ENCODE results near the gene PLCB4.

Gene PLCB4

DNA sequence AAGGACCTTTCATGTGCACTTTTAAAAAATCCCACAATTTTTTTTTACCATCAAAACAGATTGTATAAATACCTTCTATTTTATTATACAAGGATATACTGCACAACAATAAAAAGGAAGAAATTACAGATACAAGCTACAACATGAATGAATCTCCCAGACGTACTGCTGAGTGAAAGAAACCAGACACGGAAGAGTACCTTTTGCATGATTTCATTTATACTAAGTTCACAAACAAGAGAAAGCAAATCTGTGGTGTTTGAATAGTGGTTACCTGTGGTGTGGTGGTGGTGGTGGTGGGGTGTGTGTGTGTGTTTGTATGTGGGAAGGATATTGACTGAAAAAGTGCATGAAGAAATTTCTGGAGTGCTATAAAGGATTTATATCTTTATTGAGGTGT, 6.8 kb upstream of the PLCB4 start:
- DNase-seq: no peak

DNA sequence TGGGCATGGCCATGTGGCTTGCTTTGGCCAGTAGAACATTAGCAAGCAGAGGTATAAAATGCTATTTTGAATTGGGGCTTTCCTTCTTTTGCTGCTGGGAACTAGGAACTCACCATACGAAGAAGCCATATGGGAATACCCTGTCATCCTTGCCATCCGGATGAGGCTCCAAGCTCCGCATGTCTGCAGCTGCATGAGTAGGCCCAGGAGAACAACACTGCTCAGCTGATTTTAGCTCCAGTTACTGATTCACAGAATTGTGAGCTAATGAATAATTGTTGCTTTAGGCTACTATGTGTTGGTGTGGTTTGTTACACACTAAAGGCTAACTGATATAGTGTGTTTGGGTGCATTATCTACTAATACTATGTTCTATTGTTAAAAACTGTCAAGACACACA, 2.7 kb upstream of the PLCB4 start:
- DNase-seq: no peak

DNA sequence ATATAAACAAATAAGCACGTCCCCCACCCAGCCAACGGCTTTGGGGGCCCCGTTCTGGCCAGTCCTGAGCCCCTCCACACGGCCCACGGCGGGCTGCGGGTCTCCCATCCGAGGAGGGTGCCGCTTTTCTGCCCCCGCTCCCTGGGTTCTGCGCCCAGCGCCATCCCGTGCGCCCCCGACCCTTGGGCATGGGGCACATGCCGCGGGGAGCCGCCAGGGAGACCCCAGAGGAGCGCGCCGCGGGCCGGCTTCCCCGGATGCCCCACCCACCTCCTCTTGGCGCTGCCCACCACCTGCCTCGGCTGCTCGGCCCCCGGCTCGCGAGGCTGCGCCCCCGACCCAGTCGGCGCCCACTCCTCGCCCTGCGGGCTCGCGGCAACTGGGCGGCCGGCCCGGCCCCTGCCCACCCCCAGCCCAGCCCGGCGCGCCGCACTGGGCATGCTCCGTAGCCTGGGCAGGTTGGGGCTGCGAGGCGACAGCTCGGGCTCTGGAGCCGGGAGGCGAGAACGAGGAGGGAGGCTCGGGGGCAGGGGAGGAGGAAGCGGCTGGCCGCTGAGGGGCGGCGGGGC, 570 bp upstream of the PLCB4 start:
- no peak for DNase-seq

DNA sequence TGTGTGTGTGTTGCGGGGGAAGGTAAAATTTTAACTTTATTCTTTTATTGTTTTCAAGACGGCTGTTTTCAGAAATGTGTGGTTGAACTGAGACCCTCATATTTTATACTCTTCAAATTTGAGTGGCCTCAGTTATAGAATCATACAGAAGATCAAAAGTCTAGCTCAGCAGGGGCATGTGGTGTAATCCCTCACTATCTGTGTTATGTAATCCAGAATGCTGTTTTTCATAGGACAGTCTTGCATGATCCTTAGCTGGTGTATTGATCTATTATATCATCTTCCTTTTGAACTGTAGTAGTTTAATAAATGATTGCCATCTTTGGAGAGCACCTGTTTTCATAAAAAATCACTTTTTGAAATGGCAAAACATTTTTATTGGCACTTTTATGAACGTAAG, 1.4 kb downstream of the PLCB4 start:
- DNase-seq: no peak

DNA sequence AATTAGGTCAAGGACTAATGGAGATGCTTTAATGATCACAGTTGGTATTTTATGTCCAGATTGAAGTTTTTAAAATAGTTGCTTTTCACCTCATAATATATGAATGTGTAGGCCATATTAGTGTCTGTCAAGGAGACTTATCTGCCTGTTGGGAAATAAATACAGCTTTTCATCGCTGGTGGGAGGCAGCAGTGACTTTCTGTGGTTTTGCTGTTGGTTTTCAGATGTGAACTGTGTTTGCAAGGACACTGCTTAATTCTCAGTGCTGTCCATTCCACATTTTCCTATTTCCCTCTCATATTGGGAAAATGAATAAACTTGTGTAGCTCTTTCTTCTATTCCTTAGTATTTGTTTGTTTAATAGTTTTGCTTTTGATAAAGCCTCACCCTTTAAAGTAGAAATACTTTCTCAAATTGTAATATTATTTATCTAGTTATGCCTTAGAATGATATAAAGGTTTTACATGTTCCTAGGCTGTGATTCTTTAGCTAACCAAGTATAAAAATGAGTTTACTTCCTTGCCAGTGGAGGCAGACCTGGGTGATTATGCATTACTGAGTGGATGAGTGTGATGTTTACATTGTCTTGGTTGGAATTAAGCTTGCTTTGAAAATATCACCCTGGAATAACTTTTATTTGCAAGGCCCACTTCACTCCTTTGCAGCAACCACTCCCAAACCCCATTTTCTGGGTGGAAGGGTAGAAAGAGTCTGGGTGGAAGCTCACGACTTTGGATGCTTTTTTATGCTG, 3.3 kb downstream of the PLCB4 start:
- DNase-seq: no peak

DNA sequence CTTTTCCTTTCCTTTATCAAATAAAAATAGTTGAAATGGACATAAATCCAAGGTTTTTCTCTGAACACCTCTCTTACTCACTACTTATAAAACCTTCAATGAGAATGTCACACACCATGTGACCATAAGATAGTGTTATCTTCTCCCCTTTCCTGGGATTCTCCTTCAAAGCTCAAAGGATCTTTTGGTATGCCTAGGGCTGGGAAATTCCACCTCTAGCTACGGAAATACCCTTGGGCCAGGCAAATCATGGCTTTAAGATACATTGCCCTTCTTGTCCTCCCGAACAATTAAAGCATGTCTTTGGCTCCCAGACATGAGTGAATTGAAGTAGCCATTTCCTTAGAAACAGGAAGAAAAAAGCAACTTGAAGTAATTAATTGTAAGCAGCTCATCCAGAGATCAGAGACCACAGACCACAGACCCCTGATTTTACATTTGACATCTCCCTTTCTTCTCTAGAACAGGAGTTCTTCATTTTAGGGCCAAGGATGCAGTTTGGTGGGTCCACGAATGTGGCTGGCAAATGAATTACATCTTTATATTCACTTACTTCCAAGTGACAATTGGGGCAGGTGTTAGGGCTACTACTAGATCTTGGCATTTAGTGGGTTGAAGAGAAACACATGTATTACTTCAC, 4.1 kb downstream of the PLCB4 start:
- DNase-seq: no peak

DNA sequence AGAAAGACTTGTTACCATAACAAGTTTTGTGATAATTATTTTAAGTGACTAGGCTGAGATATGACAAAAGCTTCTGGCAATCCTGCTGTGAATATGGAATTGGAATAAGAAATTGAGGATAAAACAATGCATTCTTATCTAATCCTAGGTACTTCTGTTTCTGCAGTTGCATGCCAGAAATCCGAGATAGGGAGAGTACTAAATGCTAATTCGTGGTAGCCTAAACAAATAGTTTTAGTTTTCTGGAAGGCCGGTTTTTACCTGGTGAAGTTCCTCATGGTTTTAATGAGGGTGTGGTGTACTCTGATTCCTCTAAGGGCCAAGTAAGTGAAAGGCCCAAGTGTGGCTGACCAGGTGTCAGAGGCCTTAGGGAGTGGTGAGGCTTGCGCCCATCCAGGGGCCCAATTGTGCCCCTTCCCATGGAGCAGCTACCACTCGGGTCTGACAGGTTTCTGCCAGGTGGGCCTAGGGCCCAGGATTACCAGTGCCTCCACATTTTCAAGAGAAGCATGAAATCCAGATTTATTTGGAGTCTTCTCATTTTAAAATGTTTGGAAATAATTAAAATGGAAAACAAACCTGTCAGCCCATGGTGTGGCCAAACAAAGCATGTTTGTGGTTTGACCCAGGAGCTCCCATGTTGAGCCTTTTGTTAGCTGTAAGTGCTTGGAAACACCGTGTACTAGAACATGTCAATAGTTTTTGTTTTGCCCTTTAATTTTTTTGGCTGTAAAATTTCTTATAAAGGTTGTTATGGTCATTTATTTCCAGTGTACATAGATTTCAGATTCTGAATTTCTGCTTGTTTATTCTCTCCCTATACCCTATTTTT, 6.6 kb downstream of the PLCB4 start:
- no peak for DNase-seq

DNA sequence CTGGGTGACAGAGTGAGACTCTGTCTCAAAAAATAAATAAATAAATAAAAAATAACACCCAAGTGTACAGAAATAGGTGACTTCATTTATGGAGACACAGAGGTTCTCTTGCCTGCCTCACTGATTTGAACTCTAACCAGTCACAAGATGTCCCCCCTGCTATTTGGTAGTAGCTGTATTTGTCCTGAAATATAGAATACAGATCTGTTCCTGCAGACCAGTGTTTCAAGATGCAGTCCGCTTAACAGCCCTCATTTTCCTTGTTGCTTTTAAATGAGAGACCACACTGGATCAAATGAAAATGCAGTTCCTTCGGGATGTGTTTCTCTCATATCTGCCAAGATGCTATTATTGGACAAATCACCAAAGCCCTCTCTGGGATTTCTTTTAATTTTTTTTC, 7.6 kb downstream of the PLCB4 start:
- DNase-seq: no peak

DNA sequence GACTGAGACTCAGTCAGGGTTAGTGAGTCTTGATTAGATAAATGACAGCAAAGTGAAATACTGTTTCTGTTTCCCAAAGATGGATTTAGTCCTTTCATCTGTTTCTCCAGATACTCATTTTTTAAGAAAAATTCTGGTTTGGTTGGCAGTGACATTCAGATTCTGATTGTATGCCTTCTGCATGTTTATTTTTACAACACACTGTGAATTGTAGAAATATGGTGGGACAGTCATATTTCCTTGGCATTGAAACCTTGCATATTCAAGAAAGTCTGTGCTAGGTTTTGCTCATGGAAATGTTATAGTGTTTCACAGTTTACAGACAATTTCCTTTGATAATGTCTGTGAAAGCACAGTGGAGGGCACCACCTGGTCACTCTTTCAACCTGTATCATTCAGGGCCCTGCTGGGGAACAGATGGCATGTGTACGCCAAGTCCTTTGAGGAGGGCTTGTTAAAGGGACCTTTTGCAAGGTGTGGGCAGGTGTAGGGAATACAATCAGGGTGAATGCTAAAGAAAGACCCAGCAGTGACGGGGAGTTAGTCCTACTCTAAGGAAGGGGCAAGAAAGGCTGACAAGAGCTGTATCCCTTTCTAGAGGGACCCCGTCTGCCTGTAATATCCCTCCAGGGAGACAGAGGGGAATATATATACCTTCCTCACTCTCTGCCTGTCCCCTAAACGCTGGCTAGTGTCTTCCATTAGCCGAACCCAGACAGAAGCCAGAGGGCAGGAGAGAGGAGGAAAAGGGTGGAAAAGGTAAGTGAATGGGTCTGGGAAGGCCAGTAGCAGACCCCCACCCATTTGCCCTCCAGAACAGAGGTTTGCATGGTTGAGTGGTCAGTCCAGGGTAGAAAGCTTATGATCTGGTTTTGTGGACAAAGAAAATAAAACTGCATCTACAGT, 10.2 kb downstream of the PLCB4 start:
- no peak for DNase-seq

DNA sequence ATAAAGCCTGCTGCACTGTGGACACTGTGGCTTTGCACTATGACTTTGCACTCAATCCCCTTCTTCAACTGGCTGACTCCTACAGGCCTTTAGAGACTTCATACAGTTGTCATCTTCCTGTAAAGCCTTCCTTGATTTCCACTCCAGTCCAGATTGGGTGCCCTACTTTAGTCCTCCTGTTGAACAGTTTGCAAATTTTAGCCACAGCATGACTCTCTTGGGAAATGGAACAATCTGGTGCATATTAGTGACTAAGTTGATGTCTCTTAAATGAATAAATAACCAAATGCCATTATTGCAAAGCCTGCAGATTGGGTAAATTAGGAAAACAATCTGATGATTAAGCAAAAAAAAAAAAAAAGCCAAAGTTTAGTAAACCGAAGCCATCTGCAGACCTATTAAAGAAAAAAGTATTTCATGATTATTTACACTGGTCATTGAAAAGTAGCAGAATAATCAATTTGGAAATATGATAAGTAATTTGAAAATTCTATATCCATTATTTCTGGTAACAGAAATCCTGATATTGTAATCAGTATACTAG, 12.6 kb downstream of the PLCB4 start:
- no peak for DNase-seq

DNA sequence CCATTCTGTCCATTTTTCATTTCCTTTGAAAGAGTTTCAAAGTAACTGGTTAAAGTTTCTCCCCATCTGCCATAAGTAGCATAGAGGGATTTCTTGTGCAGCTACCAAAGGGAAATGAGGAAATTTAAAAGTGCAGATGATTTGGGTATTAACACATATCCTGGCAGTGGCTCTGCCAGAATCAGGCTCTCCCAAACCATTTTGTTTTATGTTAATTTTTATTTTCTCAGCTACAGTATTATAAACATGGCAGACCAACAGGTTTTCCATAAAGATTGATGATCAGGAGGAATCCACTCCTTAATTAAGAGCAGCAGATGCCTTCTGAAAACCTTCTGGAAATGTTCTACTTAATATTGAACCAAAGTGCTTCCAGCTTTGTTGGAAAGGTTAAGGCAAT, 13.9 kb downstream of the PLCB4 start:
- DNase-seq: no peak

DNA sequence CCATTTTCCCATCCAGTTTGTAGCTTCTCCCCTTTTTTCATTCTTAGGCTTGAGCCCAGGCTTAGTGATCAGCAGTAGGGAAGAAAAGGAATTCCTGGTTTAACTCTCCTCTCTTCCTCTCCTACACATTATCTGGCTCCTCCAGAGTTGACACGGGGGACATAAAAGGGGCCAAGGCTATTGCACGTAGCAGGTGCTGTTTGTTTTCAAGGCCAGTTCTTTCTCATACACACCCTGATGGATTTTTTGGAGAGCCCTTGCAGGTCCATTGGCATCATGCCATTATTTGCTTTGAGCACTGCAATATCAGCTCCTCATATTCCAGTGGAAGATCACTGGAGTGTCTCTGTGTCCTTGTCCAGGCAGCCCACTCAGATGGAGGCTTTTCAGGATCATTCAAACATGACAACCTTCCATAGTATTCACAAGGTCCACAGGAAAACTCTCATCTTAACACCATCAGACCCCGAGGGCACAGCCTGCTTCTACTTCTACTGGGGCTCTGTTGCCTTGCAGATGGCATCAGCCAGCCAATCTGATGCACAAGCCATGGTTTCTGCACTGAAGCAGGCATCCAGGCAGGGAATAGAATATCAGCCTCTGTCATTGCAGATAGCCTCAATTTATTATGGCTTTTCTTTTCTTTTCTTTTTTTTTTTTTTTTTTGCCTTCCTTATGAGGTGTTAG, 18.8 kb downstream of the PLCB4 start:
- DNase-seq: no peak

DNA sequence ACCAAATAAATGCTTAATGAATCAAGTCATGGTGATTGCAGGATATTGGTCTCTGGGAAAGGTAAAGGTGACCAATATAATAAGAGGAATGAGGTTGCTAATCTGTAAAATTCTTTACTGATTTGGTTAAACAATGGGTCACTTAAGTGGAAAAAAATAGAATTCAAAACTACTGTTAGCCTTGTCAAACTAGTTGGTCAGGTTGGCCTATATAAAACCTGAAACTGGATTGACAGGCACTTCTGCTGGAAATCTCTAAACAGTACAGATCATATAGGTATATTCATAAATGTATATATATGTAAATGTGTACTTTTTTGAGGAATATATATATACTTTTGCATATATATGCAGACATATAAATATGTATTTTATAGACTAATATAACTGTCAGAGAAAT, 19.7 kb downstream of the PLCB4 start:
- no peak for DNase-seq

DNA sequence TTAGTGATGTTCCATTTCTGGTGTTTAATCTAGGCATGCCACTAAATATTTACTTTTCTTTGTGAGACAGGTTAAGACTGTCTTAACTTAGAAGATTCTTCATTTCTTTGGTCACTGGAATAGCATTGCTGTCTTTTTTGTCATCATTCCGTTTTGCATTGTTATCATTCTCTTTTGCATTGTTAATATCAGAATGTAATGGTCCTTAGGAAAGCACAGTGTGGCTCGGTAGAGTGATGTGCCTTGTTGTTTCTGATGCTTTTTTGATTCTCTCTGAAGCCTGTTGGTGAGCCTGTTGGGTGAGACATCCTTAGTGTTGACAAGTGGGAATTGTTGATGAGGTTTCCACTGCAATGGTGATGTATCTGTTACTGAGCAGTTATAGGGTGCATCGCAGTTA, 23.2 kb downstream of the PLCB4 start:
- no peak for DNase-seq

DNA sequence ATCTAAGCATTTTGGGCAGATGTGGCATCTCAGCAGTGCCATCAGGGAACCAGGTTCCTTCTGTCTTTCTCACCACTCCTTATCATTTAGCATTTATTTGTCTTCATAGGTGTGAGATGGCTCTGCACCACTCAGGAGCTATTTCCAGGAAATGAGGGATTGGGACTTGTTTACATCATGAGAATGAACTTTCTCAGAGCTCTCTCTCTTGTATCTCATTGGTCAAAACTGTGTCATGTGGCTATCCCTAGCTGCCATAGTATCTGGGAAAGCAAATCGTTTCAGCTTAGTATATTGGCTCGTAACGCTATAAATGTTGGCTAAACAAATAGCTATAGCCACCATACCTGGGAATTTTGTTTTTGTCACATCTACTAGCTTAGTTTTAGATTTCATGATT, 23.8 kb downstream of the PLCB4 start:
- DNase-seq: no peak

DNA sequence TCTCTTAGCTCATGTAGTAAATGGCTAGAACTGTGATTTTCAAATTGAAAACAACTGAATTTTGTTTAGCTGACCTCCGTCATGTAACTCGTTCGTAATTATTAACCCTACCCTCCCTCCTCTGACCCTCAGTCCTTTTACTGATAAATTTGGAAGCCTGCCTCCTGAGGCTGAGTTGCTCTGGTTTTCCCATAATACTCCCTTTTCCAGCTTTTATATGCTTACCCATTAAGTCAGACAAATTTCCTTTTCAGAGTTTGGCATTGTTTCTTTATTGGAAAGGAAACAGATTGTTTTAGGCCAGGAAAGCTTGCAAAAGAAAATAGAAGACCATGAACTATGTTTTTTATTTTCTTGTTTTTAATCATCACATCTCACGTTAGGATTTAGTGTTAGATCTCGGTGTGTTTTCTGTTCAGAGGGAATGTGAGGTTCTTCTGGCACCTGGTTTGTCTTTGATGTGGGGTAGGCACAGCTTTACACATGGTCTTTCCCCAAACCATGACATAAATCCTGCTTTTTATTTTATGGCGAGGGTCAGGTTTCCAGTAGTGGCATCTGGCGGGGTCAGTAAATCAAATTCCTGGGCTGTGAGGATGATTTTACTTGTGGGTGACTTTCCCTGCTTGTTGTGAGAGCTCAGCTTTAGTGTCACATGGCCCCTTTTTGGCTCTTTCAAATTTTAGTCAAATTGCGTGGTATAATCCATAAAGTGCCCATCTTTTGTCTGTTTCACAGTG, 24.5 kb downstream of the PLCB4 start:
- no peak for DNase-seq

DNA sequence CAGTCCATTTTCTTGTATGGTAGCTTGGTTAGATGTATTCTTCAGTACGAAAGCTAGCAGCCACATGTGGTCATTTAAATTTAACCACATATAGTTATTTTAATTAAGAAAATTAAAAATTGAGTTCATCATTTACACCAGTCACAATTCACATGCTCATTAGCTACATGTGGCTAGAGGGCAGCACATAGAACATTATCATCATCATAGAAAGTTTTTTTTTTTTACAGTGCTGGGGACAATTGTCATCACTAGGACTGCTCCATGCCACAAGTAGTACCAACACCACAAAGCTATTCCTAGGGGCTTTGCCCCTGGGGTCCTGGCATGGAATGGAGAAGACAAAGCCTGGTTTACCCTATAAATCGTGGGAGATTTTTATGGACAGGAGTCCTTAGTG, 30.5 kb downstream of the PLCB4 start:
- DNase-seq: no peak

DNA sequence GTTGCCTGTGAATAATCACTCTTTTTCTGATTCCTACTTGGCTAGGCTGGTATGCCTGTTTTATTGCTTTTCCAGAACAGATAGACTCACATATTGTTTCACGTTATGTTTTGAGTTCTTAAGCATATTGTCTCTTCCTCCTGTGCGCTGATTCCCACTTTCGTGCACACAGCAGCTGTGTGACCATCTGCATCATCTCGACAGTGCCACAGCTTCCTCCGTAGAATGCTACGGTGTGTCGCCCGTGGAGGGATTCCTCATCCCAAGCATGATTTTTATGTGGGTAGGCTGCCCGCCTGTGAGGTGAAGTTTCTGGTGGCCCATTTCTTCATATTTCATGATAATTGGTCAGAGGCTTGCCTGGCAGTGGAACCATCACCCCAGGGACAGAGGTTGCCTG, 31.8 kb downstream of the PLCB4 start:
- no peak for DNase-seq

DNA sequence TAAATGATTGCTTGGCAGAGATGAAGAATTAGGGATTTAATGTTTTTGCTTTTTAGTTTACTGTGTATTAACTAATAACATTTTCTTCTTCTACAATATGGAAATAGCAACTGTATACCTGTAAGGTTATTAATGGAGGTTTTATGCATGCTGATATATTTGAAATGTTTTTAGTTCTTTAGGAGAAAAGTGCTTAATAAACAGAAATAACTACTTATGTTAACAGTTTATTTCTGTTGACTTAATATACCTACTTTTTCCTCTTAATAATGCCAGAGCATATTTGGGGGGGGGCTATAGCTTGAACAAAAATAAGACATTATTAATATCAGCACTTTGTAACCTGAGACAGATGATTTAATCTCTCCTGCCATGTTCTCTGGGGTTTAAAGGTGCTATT, 33.6 kb downstream of the PLCB4 start:
- no peak for DNase-seq

DNA sequence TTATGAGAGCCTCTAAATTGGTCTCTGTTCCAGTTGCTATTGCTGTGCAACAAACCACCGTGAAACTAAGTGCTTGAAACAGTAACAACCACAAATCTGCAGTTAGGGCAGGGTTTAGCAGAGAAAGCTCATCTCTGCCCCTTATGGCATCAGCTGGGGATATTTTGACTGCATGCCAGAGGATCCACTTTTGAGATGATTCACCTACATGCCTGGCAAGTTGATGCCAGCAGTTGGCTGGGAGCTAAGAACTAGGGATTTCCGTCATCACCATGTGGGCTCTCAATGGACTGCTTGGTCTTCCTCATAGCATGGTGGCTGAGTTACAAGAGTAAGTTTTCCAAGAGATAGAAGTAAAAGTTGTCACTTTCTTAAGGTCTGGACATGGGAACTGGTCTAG, 35.1 kb downstream of the PLCB4 start:
- DNase-seq: no peak

DNA sequence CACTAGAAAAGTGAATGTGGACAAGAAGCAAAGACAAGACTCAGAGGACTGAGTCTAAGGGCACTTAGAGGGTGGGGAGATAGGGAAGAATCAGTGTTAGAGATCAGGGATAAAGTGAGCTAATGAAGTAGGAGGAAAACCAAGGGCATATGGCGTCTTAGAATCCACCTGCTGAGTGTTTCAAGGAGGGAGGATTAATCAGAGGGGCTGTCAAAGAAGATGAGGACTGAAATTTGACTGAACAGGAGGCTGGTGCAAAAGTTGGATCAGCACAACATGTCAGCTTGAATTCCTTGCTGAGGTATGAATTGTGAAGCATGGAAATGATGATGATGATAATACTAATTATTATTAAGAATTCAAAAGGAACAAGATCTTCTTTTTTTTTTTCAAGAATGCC, 39.4 kb downstream of the PLCB4 start:
- no peak for DNase-seq

All from AML-193 (cell line).